CD8-positive, alpha-beta memory T cell (primary cell): ENCODE results near the gene NOP16. TPM values are rescaled to one million over a fixed set of nuclear protein-coding genes. Genes with fewer than 3 reads are reported as not detected.

Source experiments
- CTCF ChIA-PET: fragments of 350-600 bp; sonication (Branson Sonifier 250); formaldehyde crosslinking; loops from one replicate; lab custom pipeline; 2021; ENCODE audit warnings: antibody characterized with exemption; lab: Charles Lee
- POLR2A ChIA-PET: fragments of 350-600 bp; sonication (Branson Sonifier 250); formaldehyde crosslinking; loops from one replicate; lab custom pipeline; 2021; ENCODE audit warnings: antibody characterized with exemption; lab: Charles Lee
- DNase-seq, 5 donors: peaks; one replicate each; pipeline versions ENCODE4 v3.0.0 to v3.0.0-alpha.2; 2020 to 2022; ENCODE audit warnings: mixed read lengths in 1 of 5
- H3K27ac ChIP-seq: one replicate; pipeline ENCODE4 v1.7.0; 2013; ENCODE audit warnings: low read depth, mild to moderate bottlenecking, low read length, moderate library complexity
- H3K27me3 ChIP-seq: 2 replicates; pipeline ENCODE4 v1.7.0; 2013; ENCODE audit warnings: low read length, mild to moderate bottlenecking; ENCODE audit not compliant: insufficient read depth, poor library complexity, severe bottlenecking
- H3K36me3 ChIP-seq: 2 replicates; pipeline ENCODE4 v1.7.0; 2013; ENCODE audit warnings: mild to moderate bottlenecking, low read length, moderate library complexity; ENCODE audit not compliant: insufficient read depth
- H3K4me1 ChIP-seq: 2 replicates; pipeline ENCODE4 v1.7.0; 2013; ENCODE audit warnings: mild to moderate bottlenecking, low read length, moderate library complexity; ENCODE audit not compliant: insufficient read depth
- H3K4me3 ChIP-seq: 2 replicates; pipeline ENCODE4 v1.7.0; 2013; ENCODE audit warnings: mild to moderate bottlenecking, low read length
- H3K9me3 ChIP-seq: 2 replicates; pipeline ENCODE4 v1.7.0; 2013; ENCODE audit warnings: mild to moderate bottlenecking, low read length
- H3K27ac Mint-ChIP-seq, 8 donors: one replicate each; pipeline ENCODE4 v1.8.0; 2020 to 2021; ENCODE audit warnings: mixed read lengths in 8 of 8, mild to moderate bottlenecking in 6 of 8, inconsistent platforms in 3 of 8, moderate library complexity in 3 of 8
- H3K27me3 Mint-ChIP-seq, 2 donors: one replicate each; pipeline ENCODE4 v1.8.0; 2020 to 2021; ENCODE audit warnings: mixed read lengths in 2 of 2, mild to moderate bottlenecking in 1 of 2, moderate library complexity in 1 of 2
- H3K36me3 Mint-ChIP-seq, 3 donors: one replicate each; pipeline ENCODE4 v1.8.0; 2020 to 2021; ENCODE audit warnings: mixed read lengths in 3 of 3, inconsistent platforms in 1 of 3, mild to moderate bottlenecking in 1 of 3
- H3K4me1 Mint-ChIP-seq, 3 donors: one replicate each; pipeline ENCODE4 v1.8.0; 2020 to 2021; ENCODE audit warnings: mixed read lengths in 3 of 3, inconsistent platforms in 1 of 3, mild to moderate bottlenecking in 1 of 3
- H3K4me3 Mint-ChIP-seq, 7 donors: one replicate each; pipeline ENCODE4 v1.8.0; 2020 to 2021; ENCODE audit warnings: mixed read lengths in 7 of 7, mild to moderate bottlenecking in 6 of 7, moderate library complexity in 4 of 7, inconsistent platforms in 2 of 7
- H3K9me3 Mint-ChIP-seq, 5 donors: one replicate each; pipeline ENCODE4 v1.8.0; 2020 to 2022; ENCODE audit warnings: mixed read lengths in 5 of 5, mild to moderate bottlenecking in 3 of 5, moderate library complexity in 2 of 5, inconsistent platforms in 1 of 5
- polyA plus RNA-seq: library from polyadenylated mRNA; unstranded; fragments of 300-500 nt; fragmentation: Illumina TruSeq; gene quantifications from one replicate; pipeline ENCODE4 v1.2.3, GENCODE V29; 2021
- total RNA-seq, 2 experiments: library from RNA; stranded (reverse); gene quantifications; one replicate each; pipeline ENCODE4 v1.2.3, GENCODE V29; 2021

The NOP16 gene
- total and polyA plus RNA-seq, 3 experiments from 2014 or later: 33.5 to 160 (median 157) TPM

- no peaks in the 10 kb centered on the region for H3K9me3 Mint-ChIP-seq
- H3K27ac ChIP-seq: no peak overlapping the region
- H3K27me3 Mint-ChIP-seq: no peaks in the 10 kb centered on the region
- H3K4me3 Mint-ChIP-seq: no peak overlapping the region
- ChIA-PET CTCF (interaction anchor here (1.2 kb wide), 1 partner anchor 64 kb away, joined by 3 read pairs; no protein-coding TSS in a partner anchor), POLR2A (interaction anchor here (0.7 kb wide), 1 partner anchor 245 kb away, joined by 10 read pairs; no protein-coding TSS in a partner anchor)
- H3K36me3 Mint-ChIP-seq: peaks cover 7 to 97% (median 23%) of the 10 kb centered on the region in 3 donors
- no peak overlapping the region for H3K4me3 ChIP-seq
- H3K36me3 ChIP-seq: peaks cover 94% of the 10 kb centered on the region
- no peaks in the 10 kb centered on the region for H3K27me3 ChIP-seq
- no peaks in the 10 kb centered on the region for H3K9me3 ChIP-seq
- peaks cover 17 to 43% (median 31%) of the 10 kb centered on the region in 3 donors for H3K4me1 Mint-ChIP-seq
- no peak for DNase-seq
- no peaks in the 10 kb centered on the region for H3K4me1 ChIP-seq
- H3K27ac Mint-ChIP-seq: peak overlapping the region in 6 of 8 donors; percentile 4 to 75 (median 55)
These were observed 36.1 kb downstream of the NOP16 start for GRCh38 chr5:176352116-176352878.

- Histone ChIP-seq H3K4me3 (no peak overlapping the region), H3K4me1 (no peaks in the 10 kb centered on the region), H3K27ac (no peak overlapping the region), H3K9me3 (no peaks in the 10 kb centered on the region), H3K27me3 (no peaks in the 10 kb centered on the region), H3K36me3 (peaks cover 81% of the 10 kb centered on the region)
- Mint-ChIP-seq H3K27ac (peak overlapping the region in 4 of 8 donors; percentile 8 to 74 (median 44)), H3K4me1 (peaks cover 15 to 29% (median 26%) of the 10 kb centered on the region in 3 donors), H3K27me3 (no peaks in the 10 kb centered on the region), H3K36me3 (peaks cover 7 to 95% (median 26%) of the 10 kb centered on the region in 3 donors), H3K9me3 (no peaks in the 10 kb centered on the region), H3K4me3 (no peak overlapping the region)
- ChIA-PET CTCF (no interaction called here), POLR2A (no interaction called here)
- DNase-seq: no peak
These were observed 38.0 kb downstream of the NOP16 start for GRCh38 chr5:176350416-176350815.

- no peaks in the 10 kb centered on the region for H3K4me1 Mint-ChIP-seq
- Histone ChIP-seq H3K4me3 (no peak overlapping the region), H3K9me3 (no peaks in the 10 kb centered on the region), H3K27ac (no peak overlapping the region), H3K4me1 (no peaks in the 10 kb centered on the region), H3K36me3 (peaks cover 17% of the 10 kb centered on the region), H3K27me3 (no peaks in the 10 kb centered on the region)
- no peak for DNase-seq
- no peak overlapping the region for H3K4me3 Mint-ChIP-seq
- no peaks in the 10 kb centered on the region for H3K27me3 Mint-ChIP-seq
- peak overlapping the region in 3 of 8 donors; percentile 2 to 81 (median 48) for H3K27ac Mint-ChIP-seq
- H3K36me3 Mint-ChIP-seq: peaks cover 1 to 61% (median 17%) of the 10 kb centered on the region in 3 donors
- POLR2A ChIA-PET: no interaction called here
- no peaks in the 10 kb centered on the region for H3K9me3 Mint-ChIP-seq
- CTCF ChIA-PET: interaction anchor here (1.0 kb wide), 1 partner anchor 19 kb away, joined by 3 read pairs; the partner anchor contains the start of gene KIAA1191
These were observed 45.5 kb downstream of the NOP16 start for GRCh38 chr5:176342766-176343458.

DNA sequence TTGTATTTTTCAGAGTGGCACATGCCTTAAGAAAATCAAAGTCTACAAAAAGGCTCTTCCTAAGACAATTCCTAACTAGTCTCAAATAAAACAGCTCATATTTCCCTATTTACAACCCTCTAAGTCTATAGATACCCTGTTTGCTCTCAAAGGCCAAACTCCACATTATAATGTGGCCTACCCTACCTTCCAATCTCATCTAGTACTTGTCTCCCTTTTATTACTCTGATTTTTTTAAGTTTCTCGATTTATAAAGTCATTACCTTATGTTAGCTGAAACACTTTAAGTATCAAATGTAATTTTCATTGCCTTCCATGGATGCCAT lies 46.3 kb downstream of the NOP16 start:
- H3K27ac ChIP-seq: no peak overlapping the region
- Mint-ChIP-seq H3K9me3 (no peaks in the 10 kb centered on the region), H3K4me3 (no peak overlapping the region), H3K4me1 (no peaks in the 10 kb centered on the region), H3K27ac (peak overlapping the region in 6 of 8 donors; percentile 2 to 62 (median 20)), H3K27me3 (no peaks in the 10 kb centered on the region), H3K36me3 (peaks cover 5 to 60% (median 20%) of the 10 kb centered on the region in 3 donors)
- POLR2A ChIA-PET: no interaction called here
- no peaks in the 10 kb centered on the region for H3K27me3 ChIP-seq
- DNase-seq: no peak
- H3K4me3 ChIP-seq: no peak overlapping the region
- no peaks in the 10 kb centered on the region for H3K4me1 ChIP-seq
- no peaks in the 10 kb centered on the region for H3K9me3 ChIP-seq
- CTCF ChIA-PET: interaction anchor here (1.1 kb wide), 1 partner anchor 20 kb away, joined by 3 read pairs; no protein-coding TSS in a partner anchor
- peaks cover 16% of the 10 kb centered on the region for H3K36me3 ChIP-seq

DNA sequence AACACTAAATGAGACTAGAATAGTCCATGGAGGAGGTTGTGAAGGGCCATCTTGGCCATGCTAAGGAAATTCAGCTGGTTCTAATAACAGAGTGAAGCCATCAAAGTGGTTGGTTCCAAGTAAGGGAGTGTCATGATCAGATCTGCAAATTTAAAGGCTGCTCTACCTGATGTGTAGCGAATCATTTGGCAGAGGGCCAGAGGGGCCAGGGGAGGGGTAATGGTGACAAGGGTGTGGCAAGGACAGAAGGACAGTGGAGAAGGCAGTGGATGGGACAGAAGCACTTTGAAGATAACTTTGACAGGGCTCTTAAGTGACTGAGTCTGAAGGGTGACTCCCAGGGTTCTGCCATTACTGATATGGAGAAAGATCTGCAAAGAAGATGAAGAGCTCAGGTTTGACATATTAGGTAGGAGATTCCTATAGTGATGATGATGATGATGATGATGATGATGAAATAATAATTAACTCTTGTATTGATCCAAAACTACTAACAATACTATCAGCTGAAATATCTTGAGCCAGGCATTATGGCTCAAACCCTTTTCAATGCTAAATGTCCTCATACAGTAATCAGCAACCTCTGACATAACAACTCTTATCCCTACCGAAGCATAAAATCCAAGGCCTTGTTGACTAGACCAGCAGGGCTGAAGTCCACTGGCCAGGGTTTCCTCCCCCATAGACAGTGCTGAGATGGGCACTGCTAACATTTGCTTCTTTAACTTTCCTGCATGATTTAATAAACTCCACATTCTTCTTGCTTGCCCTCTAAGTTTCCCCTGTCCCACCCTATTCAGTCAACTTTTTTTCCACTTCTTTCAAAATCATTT lies 46.9 kb downstream of the NOP16 start:
- peaks cover 21% of the 10 kb centered on the region for H3K36me3 ChIP-seq
- Mint-ChIP-seq H3K9me3 (no peaks in the 10 kb centered on the region), H3K36me3 (peaks cover 5 to 61% (median 25%) of the 10 kb centered on the region in 3 donors), H3K4me1 (no peaks in the 10 kb centered on the region), H3K4me3 (no peak overlapping the region), H3K27ac (peak overlapping the region in 7 of 8 donors; percentile 4 to 94 (median 40)), H3K27me3 (peaks cover 0 to 1% of the 10 kb centered on the region in 2 donors)
- H3K27me3 ChIP-seq: no peaks in the 10 kb centered on the region
- H3K9me3 ChIP-seq: no peaks in the 10 kb centered on the region
- H3K4me1 ChIP-seq: no peaks in the 10 kb centered on the region
- no peak overlapping the region for H3K4me3 ChIP-seq
- DNase-seq: no peak
- no peak overlapping the region for H3K27ac ChIP-seq
- ChIA-PET CTCF (interaction anchor here (1.1 kb wide), 1 partner anchor 21 kb away, joined by 3 read pairs; no protein-coding TSS in a partner anchor), POLR2A (no interaction called here)

DNA sequence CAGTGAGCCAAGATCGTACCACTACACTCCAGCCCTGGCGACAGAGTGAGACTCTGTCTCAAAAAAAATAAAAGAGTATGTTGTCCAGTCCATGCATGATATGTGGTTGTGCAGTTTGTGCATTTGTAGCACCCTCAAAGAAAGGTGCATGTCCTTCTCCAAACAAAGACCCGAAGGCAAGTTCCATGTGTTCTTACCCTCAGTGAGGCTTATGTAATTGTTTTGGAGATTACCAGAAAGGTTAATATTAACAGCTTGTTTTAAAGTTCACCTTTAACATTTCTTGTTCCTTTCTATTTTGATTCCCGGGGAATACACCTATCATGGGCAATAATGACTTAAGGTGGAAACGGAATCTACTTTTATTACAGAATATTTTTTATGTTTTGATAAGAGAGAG lies 49.1 kb downstream of the NOP16 start:
- DNase-seq: no peak
- Mint-ChIP-seq H3K27ac (no peak overlapping the region), H3K4me1 (no peaks in the 10 kb centered on the region), H3K36me3 (peaks cover 8 to 52% (median 24%) of the 10 kb centered on the region in 3 donors), H3K4me3 (no peak overlapping the region), H3K27me3 (peaks cover 0 to 1% of the 10 kb centered on the region in 2 donors), H3K9me3 (peaks cover 0 to 3% (median 0%) of the 10 kb centered on the region in 5 donors)
- Histone ChIP-seq H3K27ac (no peak overlapping the region), H3K27me3 (no peaks in the 10 kb centered on the region), H3K36me3 (peaks cover 17% of the 10 kb centered on the region), H3K4me1 (no peaks in the 10 kb centered on the region), H3K4me3 (no peak overlapping the region), H3K9me3 (no peaks in the 10 kb centered on the region)
- CTCF ChIA-PET: interaction anchor here (1.1 kb wide), 1 partner anchor 77 kb away, joined by 4 read pairs; no protein-coding TSS in a partner anchor
- POLR2A ChIA-PET: no interaction called here

- CTCF ChIA-PET: no interaction called here
- H3K9me3 Mint-ChIP-seq: peaks cover 3 to 11% (median 6%) of the 10 kb centered on the region in 5 donors
- POLR2A ChIA-PET: no interaction called here
- Histone ChIP-seq H3K36me3 (peaks cover 17% of the 10 kb centered on the region), H3K4me1 (no peaks in the 10 kb centered on the region), H3K9me3 (no peaks in the 10 kb centered on the region), H3K27ac (no peak overlapping the region), H3K4me3 (no peak overlapping the region), H3K27me3 (no peaks in the 10 kb centered on the region)
- H3K27me3 Mint-ChIP-seq: peaks cover 0 to 1% of the 10 kb centered on the region in 2 donors
- peaks cover 16 to 51% (median 28%) of the 10 kb centered on the region in 3 donors for H3K36me3 Mint-ChIP-seq
- H3K4me1 Mint-ChIP-seq: no peaks in the 10 kb centered on the region
- H3K4me3 Mint-ChIP-seq: no peak overlapping the region
- peak overlapping the region in 2 of 8 donors; percentile 5 to 55 for H3K27ac Mint-ChIP-seq
- DNase-seq: no peak
These were observed 50.5 kb downstream of the NOP16 start for GRCh38 chr5:176337913-176338312.
